Colonic mucosa (tissue), 4 donors: ENCODE data around the gene GPD1. TPM values are rescaled to one million over a fixed set of nuclear protein-coding genes. Genes with fewer than 3 reads are reported as not detected.
"Not testable (repeated sequence)": the region's sequence is repeated elsewhere in the genome, so short reads cannot be mapped to it uniquely, and the experiment has no call there.

Source experiments
- DNase-seq: peaks from one replicate; pipeline ENCODE4 v3.0.0-alpha.2; 2020
- H3K27ac ChIP-seq: fragments of 200-600 bp; one replicate; pipeline ENCODE4 v1.8.0; 2021
- H3K27me3 ChIP-seq: fragments of 200-600 bp; one replicate; pipeline ENCODE4 v1.8.0; 2021
- H3K36me3 ChIP-seq: fragments of 200-600 bp; one replicate; pipeline ENCODE4 v1.8.0; 2021
- H3K4me1 ChIP-seq: fragments of 200-600 bp; one replicate; pipeline ENCODE4 v1.8.0; 2021; ENCODE audit warnings: mild to moderate bottlenecking
- H3K4me3 ChIP-seq: fragments of 200-600 bp; one replicate; pipeline ENCODE4 v1.8.0; 2021
- H3K9ac ChIP-seq, 2 donors: one replicate each; pipeline ENCODE4 v1.7.0; 2013; ENCODE audit warnings: control low read depth in 2 of 2, low read depth in 2 of 2, low read length in 2 of 2
- H3K9me3 ChIP-seq: fragments of 200-600 bp; one replicate; pipeline ENCODE4 v1.8.0; 2021
- CTCF ChIP-seq: fragments of 200-600 bp; IDR thresholded peaks from one replicate; pipeline ENCODE4 v1.8.0; 2022; ENCODE audit warnings: antibody characterized with exemption, mild to moderate bottlenecking
- intact Hi-C: fragments of 100-400 bp; cut with DNase I; formaldehyde crosslinking; loops from one replicate; pipeline ENCODE4 v1.14.1; 2022
- total RNA-seq, 2 donors: library from RNA; stranded (reverse); fragmentation: NEBNext Ultra II Directional in 1 of 2; extraction: Animal tissue kit (Norgen Biotek cat#: 25700) in 1 of 2; gene quantifications; one replicate each; pipeline ENCODE4 v1.2.1, GENCODE V29; 2021
- donor health status: healthy.
- donor health status: DM: no; HTN: no; CAD: no.
- donor health status: DM: no; HTN: no; CAD: no.

GPD1 gene
- total RNA-seq, 2 donors from 2014 or later: 2.1 to 3.4 TPM

GRCh38 chr12:50081096-50081808 is 22.6 kb upstream of the GPD1 start:
- Histone ChIP-seq H3K9ac (no peak overlapping the region), H3K9me3 (no peaks in the 10 kb centered on the region), H3K4me3 (no peak overlapping the region), H3K27me3 (no peaks in the 10 kb centered on the region), H3K36me3 (no peaks in the 10 kb centered on the region), H3K27ac (no peak overlapping the region), H3K4me1 (no peaks in the 10 kb centered on the region)
- TF ChIP-seq CTCF: no peak
- DNase-seq: no peak
- intact Hi-C loops: loop anchor here (10.0 kb wide), 1 partner anchor 234 kb away; no protein-coding TSS in a partner anchor

GRCh38 chr12:50082644-50083043 is 21.2 kb upstream of the GPD1 start:
- Histone ChIP-seq H3K27me3 (no peaks in the 10 kb centered on the region), H3K4me3 (no peak overlapping the region), H3K27ac (peak overlapping the region; percentile 17), H3K9me3 (no peaks in the 10 kb centered on the region), H3K9ac (no peak overlapping the region), H3K36me3 (no peaks in the 10 kb centered on the region), H3K4me1 (no peaks in the 10 kb centered on the region)
- DNase-seq: peak; percentile 82
- intact Hi-C loops: loop anchor here (10.0 kb wide), 1 partner anchor 232 kb away; no protein-coding TSS in a partner anchor
- TF ChIP-seq CTCF: no peak

- intact Hi-C loops: loop anchor here (10.0 kb wide), 1 partner anchor 232 kb away; no protein-coding TSS in a partner anchor
- H3K27ac ChIP-seq: no peak overlapping the region
- no peak overlapping the region for H3K4me3 ChIP-seq
- no peak for DNase-seq
- no peak overlapping the region for H3K9ac ChIP-seq
- no peaks in the 10 kb centered on the region for H3K9me3 ChIP-seq
- H3K4me1 ChIP-seq: no peaks in the 10 kb centered on the region
- no peaks in the 10 kb centered on the region for H3K27me3 ChIP-seq
- no peaks in the 10 kb centered on the region for H3K36me3 ChIP-seq
- no peak for TF ChIP-seq CTCF
These were observed 20.5 kb upstream of the GPD1 start for GRCh38 chr12:50083301-50083700.

- intact Hi-C loops: loop anchor here (10.0 kb wide), 1 partner anchor 230 kb away; no protein-coding TSS in a partner anchor
- H3K4me3 ChIP-seq: peak overlapping the region; percentile 93
- peak overlapping the region; percentile 88 for H3K27ac ChIP-seq
- H3K27me3 ChIP-seq, H3K36me3 ChIP-seq, H3K4me1 ChIP-seq, H3K9me3 ChIP-seq, DNase-seq: not testable (repeated sequence)
- H3K9ac ChIP-seq: peak overlapping the region; percentile 77 to 79
These were observed 19.4 kb upstream of the GPD1 start for GRCh38 chr12:50084409-50084774.

- H3K9ac ChIP-seq: peak within 1 kb of the TSS; percentile 77 to 79
- no peaks in the 10 kb centered on the region for H3K4me1 ChIP-seq
- H3K4me3 ChIP-seq: peak within 1 kb of the TSS; percentile 93
- H3K36me3 ChIP-seq: peaks cover 11% of the 10 kb centered on the region
- intact Hi-C loops: loop anchor here (10.0 kb wide), 1 partner anchor 230 kb away; no protein-coding TSS in a partner anchor
- peak; percentile 25 for TF ChIP-seq CTCF
- no peaks in the 10 kb centered on the region for H3K27me3 ChIP-seq
- H3K9me3 ChIP-seq: no peaks in the 10 kb centered on the region
- peak within 1 kb of the TSS; percentile 88 for H3K27ac ChIP-seq
- peak; percentile 92 for DNase-seq
These were observed 18.8 kb upstream of the GPD1 start, which contains the start of gene SMARCD1 for GRCh38 chr12:50084775-50085614. Gene SMARCD1, plus strand, starts transcription at chr12:50085342. Its CDS starts 28 bp downstream, at chr12:50085370.
